Osteocyte (in vitro differentiated cells): ENCODE results near the gene DIO3. TPM values are rescaled to one million over a fixed set of nuclear protein-coding genes. Genes with fewer than 3 reads are reported as not detected.
"Not testable (repeated sequence)": the region's sequence is repeated elsewhere in the genome, so short reads cannot be mapped to it uniquely, and the experiment has no call there.

Source experiments
- DNase-seq: peaks from one replicate; pipeline ENCODE4 v3.0.0; 2021; ENCODE audit warnings: mixed read lengths; ENCODE audit not compliant: unreplicated experiment; ENCODE audit errors: extremely low spot score
- H3K27ac Mint-ChIP-seq: one replicate; pipeline ENCODE4 v1.8.0; 2021; ENCODE audit warnings: mild to moderate bottlenecking, mixed read lengths; ENCODE audit not compliant: unreplicated experiment
- H3K27me3 Mint-ChIP-seq: one replicate; pipeline ENCODE4 v1.8.0; 2021; ENCODE audit warnings: mixed read lengths; ENCODE audit not compliant: unreplicated experiment
- H3K36me3 Mint-ChIP-seq: one replicate; pipeline ENCODE4 v1.8.0; 2021; ENCODE audit warnings: mixed read lengths; ENCODE audit not compliant: unreplicated experiment
- H3K4me1 Mint-ChIP-seq: one replicate; pipeline ENCODE4 v1.8.0; 2021; ENCODE audit warnings: mixed read lengths; ENCODE audit not compliant: unreplicated experiment
- H3K4me3 Mint-ChIP-seq: one replicate; pipeline ENCODE4 v1.8.0; 2021; ENCODE audit warnings: mild to moderate bottlenecking, moderate library complexity, mixed read lengths; ENCODE audit not compliant: unreplicated experiment
- H3K9me3 Mint-ChIP-seq: one replicate; pipeline ENCODE4 v1.8.0; 2021; ENCODE audit warnings: mixed read lengths; ENCODE audit not compliant: unreplicated experiment
- total RNA-seq: library from RNA; stranded (reverse); gene quantifications from 2 replicates; pipeline ENCODE4 v1.2.1, GENCODE V29; 2021
- TF ChIP-seq, protein P1 (sequence below): fragments of 200-600 bp; sonication (generic); IDR thresholded peaks from 2 replicates; pipeline ENCODE4 v1.5.0; 2021; ENCODE audit warnings: antibody characterized with exemption, mild to moderate bottlenecking, moderate library complexity

The DIO3 gene
- total RNA-seq, 1 donor from 2014 or later = 0.43 TPM

DNA sequence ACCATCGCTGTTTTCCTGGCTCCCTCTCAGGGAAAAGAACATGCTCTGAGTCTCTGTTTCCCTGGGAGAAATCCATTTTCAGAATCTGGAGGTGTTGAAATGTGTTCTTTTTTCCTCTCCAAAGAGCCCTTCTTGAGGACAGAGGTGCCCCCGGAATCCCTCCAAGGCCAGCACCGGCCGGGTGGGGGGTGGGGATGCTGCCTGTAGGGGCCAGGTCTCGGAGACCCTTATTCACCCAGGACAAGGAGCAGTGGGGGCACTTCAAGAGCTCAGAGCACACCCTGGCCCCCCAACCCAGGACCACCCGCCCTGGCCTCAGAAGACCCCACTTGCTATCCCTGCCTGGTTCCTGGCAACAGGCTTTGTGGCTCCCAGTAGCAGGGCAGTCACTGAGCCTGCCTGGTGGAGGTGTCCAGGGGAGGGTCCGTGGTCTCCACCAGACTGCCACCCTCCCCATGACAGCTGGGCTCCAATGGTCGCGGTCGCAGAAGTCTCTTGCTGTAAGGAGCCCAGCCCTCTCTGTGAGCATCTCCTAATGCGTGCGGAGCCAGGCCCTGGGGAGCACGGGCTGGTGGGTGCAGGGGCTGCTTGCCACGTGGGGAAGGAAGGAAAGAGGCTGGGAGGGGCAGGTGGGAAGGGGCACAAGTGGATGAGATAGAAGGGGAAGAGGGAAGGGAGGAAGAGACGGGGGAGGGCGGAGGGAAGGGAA is 13.2 kb upstream of the DIO3 start:
- TF ChIP-seq, protein P1, sequence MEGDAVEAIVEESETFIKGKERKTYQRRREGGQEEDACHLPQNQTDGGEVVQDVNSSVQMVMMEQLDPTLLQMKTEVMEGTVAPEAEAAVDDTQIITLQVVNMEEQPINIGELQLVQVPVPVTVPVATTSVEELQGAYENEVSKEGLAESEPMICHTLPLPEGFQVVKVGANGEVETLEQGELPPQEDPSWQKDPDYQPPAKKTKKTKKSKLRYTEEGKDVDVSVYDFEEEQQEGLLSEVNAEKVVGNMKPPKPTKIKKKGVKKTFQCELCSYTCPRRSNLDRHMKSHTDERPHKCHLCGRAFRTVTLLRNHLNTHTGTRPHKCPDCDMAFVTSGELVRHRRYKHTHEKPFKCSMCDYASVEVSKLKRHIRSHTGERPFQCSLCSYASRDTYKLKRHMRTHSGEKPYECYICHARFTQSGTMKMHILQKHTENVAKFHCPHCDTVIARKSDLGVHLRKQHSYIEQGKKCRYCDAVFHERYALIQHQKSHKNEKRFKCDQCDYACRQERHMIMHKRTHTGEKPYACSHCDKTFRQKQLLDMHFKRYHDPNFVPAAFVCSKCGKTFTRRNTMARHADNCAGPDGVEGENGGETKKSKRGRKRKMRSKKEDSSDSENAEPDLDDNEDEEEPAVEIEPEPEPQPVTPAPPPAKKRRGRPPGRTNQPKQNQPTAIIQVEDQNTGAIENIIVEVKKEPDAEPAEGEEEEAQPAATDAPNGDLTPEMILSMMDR = no peak
- Mint-ChIP-seq H3K36me3 (no peaks in the 10 kb centered on the region), H3K9me3 (peaks cover 11% of the 10 kb centered on the region), H3K4me3 (no peak overlapping the region), H3K27me3 (peaks cover 2% of the 10 kb centered on the region), H3K27ac (no peak overlapping the region), H3K4me1 (no peaks in the 10 kb centered on the region)
- no peak for DNase-seq

DNA sequence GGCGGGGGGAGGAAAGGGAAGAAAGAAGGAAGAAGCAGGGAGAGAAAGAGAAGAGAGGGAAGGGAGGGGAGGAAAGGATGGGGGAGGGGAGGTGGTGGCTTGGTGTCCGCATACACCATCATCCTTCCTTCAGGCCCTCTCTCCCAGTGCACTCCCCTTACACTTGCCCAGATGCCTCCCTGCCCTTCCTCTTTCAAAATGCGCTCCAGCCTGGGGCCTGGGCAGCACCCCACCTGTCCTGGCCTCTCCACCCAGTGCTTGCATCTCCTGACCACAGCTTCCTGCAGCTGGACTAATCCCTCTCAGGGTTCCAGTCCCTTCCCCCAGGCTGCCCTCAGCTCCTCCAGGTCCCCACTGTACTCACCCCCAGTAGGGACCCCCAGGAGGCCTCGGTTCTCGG is 12.6 kb upstream of the DIO3 start:
- Mint-ChIP-seq H3K36me3 (no peaks in the 10 kb centered on the region), H3K4me1 (no peaks in the 10 kb centered on the region), H3K4me3 (no peak overlapping the region), H3K9me3 (peaks cover 8% of the 10 kb centered on the region), H3K27me3 (peaks cover 7% of the 10 kb centered on the region), H3K27ac (no peak overlapping the region)
- no peak for DNase-seq
- TF ChIP-seq, protein P1 = no peak

DNA sequence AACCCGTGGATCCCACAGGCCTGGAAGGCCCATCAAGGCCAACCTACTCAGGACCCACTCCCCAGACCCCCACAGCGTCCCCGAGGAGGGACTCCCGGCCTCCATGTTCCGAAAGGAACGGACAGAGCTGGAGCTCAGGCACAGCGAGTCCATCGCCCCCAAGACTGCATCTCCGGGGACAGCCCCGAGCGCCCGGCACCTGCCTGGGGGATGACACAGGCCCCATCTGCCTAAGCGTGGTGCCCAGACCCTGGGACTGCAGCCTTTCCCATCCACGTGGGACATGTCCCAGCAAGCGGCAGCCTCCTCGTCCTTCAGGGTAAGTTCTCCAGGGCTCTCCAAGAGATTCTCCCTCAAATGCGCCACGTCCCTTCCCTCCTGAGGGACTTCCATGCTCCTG is 12.1 kb upstream of the DIO3 start:
- Mint-ChIP-seq H3K27ac (no peak overlapping the region), H3K36me3 (no peaks in the 10 kb centered on the region), H3K4me1 (no peaks in the 10 kb centered on the region), H3K4me3 (no peak overlapping the region), H3K27me3 (peaks cover 7% of the 10 kb centered on the region), H3K9me3 (peaks cover 4% of the 10 kb centered on the region)
- no peak for DNase-seq
- TF ChIP-seq, protein P1 = no peak

DNA sequence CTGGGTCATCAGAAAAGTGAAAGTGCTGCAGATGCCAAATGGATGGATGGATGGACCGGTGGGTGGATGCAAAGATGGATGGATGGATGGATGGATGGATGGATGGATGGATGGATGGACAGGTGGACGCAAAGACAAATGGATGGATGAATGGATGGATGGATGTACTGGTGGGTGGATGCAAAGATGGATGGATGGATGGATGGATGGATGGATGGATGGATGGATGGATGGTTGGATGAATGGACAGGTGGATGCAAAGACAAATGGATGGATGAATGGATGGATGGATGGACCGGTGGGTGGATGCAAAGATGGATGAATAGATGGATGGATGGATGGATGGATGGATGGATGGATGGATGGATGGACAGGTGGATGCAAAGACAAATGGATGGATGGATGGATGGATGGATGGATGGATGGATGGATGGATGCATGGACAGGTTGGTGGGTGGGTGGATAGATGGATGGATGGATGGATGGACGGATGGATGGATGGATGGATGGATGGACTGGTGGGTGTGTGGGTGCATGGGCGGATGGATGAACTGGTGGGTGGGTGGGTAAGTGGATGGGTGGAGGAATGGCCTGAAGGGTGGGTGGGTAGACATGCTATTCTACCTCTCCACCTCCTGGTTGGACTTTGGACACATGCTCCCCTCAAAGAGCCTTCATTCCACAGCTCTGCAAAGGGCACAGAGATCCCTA is 10.9 kb upstream of the DIO3 start:
- H3K27ac Mint-ChIP-seq, H3K36me3 Mint-ChIP-seq, H3K27me3 Mint-ChIP-seq, H3K4me3 Mint-ChIP-seq, DNase-seq, H3K9me3 Mint-ChIP-seq, H3K4me1 Mint-ChIP-seq: not testable (repeated sequence)

DNA sequence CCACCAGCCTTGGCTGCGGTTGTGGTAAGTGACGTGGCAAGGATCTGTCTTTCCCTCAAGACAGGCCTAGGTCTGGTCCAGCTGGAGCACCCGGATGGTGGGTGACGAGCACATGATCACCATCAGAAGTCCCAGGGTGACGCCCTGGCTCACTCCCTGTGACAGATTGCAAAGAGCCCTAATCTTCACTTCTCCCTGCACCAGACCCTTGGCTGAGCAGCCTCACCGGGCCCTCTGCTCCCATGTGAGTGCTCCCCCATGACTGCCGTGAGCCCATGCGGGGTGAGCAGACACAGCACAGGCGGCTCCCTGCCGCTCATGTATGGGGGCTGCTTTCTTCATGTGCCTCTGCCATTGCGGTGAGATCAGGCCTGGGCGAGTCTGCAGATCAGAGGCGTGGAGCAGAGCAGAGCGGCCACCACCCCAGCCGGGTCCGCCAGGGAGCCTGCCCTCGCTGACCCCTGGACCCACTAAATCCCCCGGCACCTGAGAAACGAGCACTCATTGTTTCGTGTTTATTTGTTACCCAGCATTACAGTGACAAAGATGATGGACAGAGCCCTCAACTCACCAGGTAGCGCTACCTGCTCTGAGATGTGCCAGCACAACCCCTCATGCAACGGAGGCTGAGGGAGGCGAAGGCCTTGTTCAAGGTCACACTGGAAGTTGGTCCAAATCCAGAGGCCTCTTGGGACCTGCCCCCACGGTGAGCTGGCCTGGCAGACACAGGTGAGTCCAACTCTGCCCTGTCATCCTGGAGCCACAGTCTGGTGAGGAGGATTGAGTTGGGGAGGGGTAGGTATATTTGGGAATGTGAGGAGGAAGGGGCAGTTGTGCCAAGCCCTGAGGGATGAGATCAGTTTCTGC is 9.3 kb upstream of the DIO3 start:
- Mint-ChIP-seq H3K9me3 (no peaks in the 10 kb centered on the region), H3K4me3 (no peak overlapping the region), H3K4me1 (no peaks in the 10 kb centered on the region), H3K27me3 (peaks cover 7% of the 10 kb centered on the region), H3K27ac (no peak overlapping the region), H3K36me3 (no peaks in the 10 kb centered on the region)
- no peak for DNase-seq
- TF ChIP-seq, protein P1 = no peak
